ENCODE data around the gene LRMDA.

Gene LRMDA

DNA sequence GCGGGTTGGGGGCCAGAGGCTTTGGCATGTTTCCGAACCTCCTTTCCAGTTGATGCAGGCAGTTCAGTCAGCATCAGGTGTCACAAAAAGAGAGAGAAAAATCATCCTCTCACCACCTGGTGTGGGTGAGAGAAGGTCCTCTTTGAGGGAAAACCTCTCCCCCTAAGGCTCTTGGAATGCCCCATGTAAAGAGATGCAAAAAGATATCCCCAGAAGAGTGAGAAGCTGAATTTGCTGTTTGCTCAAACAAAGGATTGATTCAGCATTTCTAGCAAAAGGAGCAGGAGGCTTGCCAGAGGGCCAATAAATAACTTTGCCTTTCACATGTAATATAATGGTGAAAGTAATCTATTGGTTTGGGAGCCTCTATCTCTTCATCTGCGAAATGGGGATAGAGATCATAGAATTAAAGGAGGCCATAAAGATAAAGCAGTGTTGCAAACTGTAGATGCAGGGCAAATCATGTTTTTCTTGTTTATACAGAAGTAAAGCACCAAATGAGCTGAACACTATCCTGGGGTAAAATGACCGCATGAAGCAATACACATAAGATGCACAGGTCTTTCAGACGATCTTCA, 425.9 kb downstream of the LRMDA start:
- H3K36me3 ChIP-seq (ENCODE audit: low read length), result no peaks in the 10 kb centered on the region
- no peaks in the 10 kb centered on the region for H3K9me3 ChIP-seq (ENCODE audit: insufficient read depth, low read length)
- H3K9ac ChIP-seq (ENCODE audit: low read length), result no peak overlapping the region
- no peaks in the 10 kb centered on the region for H4K20me1 ChIP-seq (ENCODE audit: low read depth, low read length)
- H3K27me3 ChIP-seq (ENCODE audit: low read length), result no peaks in the 10 kb centered on the region
- H3K27ac ChIP-seq (ENCODE audit: low read depth, low read length), result no peak overlapping the region
- H3F3A ChIP-seq (ENCODE audit: insufficient read depth), result no peaks in the 10 kb centered on the region
- H3K4me2 ChIP-seq (ENCODE audit: low read depth, low read length, poor library complexity, severe bottlenecking), result no peak overlapping the region
- TF ChIP-seq EZH2phosphoT487 (conservative IDR thresholded peaks at IDR 0.05; ENCODE audit: low read length), result no peak
- TF ChIP-seq, protein P1, sequence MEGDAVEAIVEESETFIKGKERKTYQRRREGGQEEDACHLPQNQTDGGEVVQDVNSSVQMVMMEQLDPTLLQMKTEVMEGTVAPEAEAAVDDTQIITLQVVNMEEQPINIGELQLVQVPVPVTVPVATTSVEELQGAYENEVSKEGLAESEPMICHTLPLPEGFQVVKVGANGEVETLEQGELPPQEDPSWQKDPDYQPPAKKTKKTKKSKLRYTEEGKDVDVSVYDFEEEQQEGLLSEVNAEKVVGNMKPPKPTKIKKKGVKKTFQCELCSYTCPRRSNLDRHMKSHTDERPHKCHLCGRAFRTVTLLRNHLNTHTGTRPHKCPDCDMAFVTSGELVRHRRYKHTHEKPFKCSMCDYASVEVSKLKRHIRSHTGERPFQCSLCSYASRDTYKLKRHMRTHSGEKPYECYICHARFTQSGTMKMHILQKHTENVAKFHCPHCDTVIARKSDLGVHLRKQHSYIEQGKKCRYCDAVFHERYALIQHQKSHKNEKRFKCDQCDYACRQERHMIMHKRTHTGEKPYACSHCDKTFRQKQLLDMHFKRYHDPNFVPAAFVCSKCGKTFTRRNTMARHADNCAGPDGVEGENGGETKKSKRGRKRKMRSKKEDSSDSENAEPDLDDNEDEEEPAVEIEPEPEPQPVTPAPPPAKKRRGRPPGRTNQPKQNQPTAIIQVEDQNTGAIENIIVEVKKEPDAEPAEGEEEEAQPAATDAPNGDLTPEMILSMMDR (IDR thresholded peaks at IDR 0.05; ENCODE audit: insufficient read depth, low read length, poor library complexity, severe bottlenecking), result no peak
- no peak overlapping the region for H2AFZ ChIP-seq (ENCODE audit: low read depth, low read length, severe bottlenecking)
- H3K79me2 ChIP-seq (ENCODE audit: insufficient read depth, low read length), result no peaks in the 10 kb centered on the region
- H3K4me3 ChIP-seq (ENCODE audit: insufficient read depth, low read length, poor library complexity, severe bottlenecking), result no peak overlapping the region
- H3K9me2 ChIP-seq (replicated peaks; ENCODE audit: insufficient read depth, low read length), result no peaks in the 10 kb centered on the region

DNA sequence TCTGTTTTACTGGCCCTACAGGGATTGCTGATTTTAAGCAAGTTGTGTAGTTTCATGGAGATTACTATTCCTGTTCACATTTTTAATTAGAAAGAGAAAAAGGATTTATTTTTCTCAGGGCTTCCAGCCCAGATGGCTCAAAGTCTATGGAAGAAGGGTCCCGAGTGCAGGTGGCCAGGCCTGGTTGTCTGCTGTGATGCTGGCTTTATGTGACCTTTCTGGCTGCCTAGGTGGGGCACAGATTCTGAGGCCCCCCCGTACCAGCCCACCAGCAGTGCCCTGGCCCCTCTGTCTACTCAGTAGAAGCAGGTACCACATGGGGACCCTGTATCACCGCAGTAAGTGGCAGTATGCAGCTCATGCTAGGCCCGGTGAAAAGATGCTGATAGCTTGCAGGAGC, 426.5 kb downstream of the LRMDA start:
- TF ChIP-seq EZH2phosphoT487 (conservative IDR thresholded peaks at IDR 0.05; ENCODE audit: low read length), result no peak
- TF ChIP-seq, protein P1 (IDR thresholded peaks at IDR 0.05; ENCODE audit: insufficient read depth, low read length, poor library complexity, severe bottlenecking), result no peak
- H3K36me3 ChIP-seq (ENCODE audit: low read length), result no peaks in the 10 kb centered on the region

DNA sequence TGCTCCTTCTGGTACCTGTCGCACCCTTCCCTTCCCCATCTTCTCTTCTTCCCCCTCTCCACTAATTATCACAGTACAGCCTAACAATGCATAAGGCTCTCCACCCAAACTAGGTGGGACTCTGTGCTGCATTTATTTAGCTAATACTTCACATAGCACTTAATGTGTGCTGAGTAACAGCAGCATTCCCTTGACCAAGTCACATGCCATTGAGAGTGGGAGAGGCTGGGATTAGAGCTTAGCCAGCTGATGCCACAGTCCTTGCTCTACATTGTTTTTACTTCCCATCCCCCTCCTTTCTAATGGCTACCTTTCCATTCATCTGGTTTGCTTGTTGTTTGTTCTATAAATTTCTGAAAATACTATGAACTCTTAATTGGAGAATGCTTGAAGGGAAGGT, 426.9 kb downstream of the LRMDA start:
- Histone ChIP-seq H3K27ac (ENCODE audit: low read depth, low read length) (no peak overlapping the region), H3K9me2 (replicated peaks; ENCODE audit: insufficient read depth, low read length) (no peaks in the 10 kb centered on the region), H3K79me2 (ENCODE audit: insufficient read depth, low read length) (no peaks in the 10 kb centered on the region), H3K27me3 (ENCODE audit: low read length) (no peaks in the 10 kb centered on the region), H3K9ac (ENCODE audit: low read length) (no peak overlapping the region), H3K4me3 (ENCODE audit: insufficient read depth, low read length, poor library complexity, severe bottlenecking) (no peak overlapping the region), H3K4me2 (ENCODE audit: low read depth, low read length, poor library complexity, severe bottlenecking) (no peak overlapping the region), H4K20me1 (ENCODE audit: low read depth, low read length) (no peaks in the 10 kb centered on the region), H3F3A (ENCODE audit: insufficient read depth) (no peaks in the 10 kb centered on the region), H2AFZ (ENCODE audit: low read depth, low read length, severe bottlenecking) (no peak overlapping the region), H3K9me3 (ENCODE audit: insufficient read depth, low read length) (no peaks in the 10 kb centered on the region), H3K36me3 (ENCODE audit: low read length) (no peaks in the 10 kb centered on the region)
- TF ChIP-seq EZH2phosphoT487 (conservative IDR thresholded peaks at IDR 0.05; ENCODE audit: low read length), result no peak
- TF ChIP-seq, protein P1 (IDR thresholded peaks at IDR 0.05; ENCODE audit: insufficient read depth, low read length, poor library complexity, severe bottlenecking), result no peak

More for the DNA sequence above, 426.5 kb downstream of the LRMDA start:
- H3K79me2 ChIP-seq (ENCODE audit: insufficient read depth, low read length), result no peaks in the 10 kb centered on the region
- H4K20me1 ChIP-seq (ENCODE audit: low read depth, low read length), result no peaks in the 10 kb centered on the region
- no peak overlapping the region for H3K4me2 ChIP-seq (ENCODE audit: low read depth, low read length, poor library complexity, severe bottlenecking)
- H3K4me3 ChIP-seq (ENCODE audit: insufficient read depth, low read length, poor library complexity, severe bottlenecking), result no peak overlapping the region
- H3K27ac ChIP-seq (ENCODE audit: low read depth, low read length), result no peak overlapping the region
- H2AFZ ChIP-seq (ENCODE audit: low read depth, low read length, severe bottlenecking), result no peak overlapping the region
- H3K9ac ChIP-seq (ENCODE audit: low read length), result no peak overlapping the region
- H3F3A ChIP-seq (ENCODE audit: insufficient read depth), result no peaks in the 10 kb centered on the region
- no peaks in the 10 kb centered on the region for H3K27me3 ChIP-seq (ENCODE audit: low read length)
- H3K9me3 ChIP-seq (ENCODE audit: insufficient read depth, low read length), result no peaks in the 10 kb centered on the region
- no peaks in the 10 kb centered on the region for H3K9me2 ChIP-seq (replicated peaks; ENCODE audit: insufficient read depth, low read length)

Data from SU-DHL-6 (cell line).